GM12864 (cell line): ENCODE results near the gene CBFA2T3.
A peak's percentile ranks its signal among the peaks of the same experiment; 100 is the strongest.

Experiments used
- DNase-seq: peaks from one replicate; pipeline ENCODE4 v3.0.0-alpha.2; 2011; ENCODE audit warnings: low read depth
- H3K4me3 ChIP-seq: 2 replicates; pipeline ENCODE4 v1.5.1; 2011; ENCODE audit warnings: mild to moderate bottlenecking, low read depth, low read length, control low read depth
- CTCF ChIP-seq: IDR thresholded peaks from 2 replicates; pipeline ENCODE4 v1.5.1; 2011; ENCODE audit warnings: low read depth, mild to moderate bottlenecking, moderate library complexity, low read length, control low read depth, inconsistent platforms; ENCODE audit errors: missing control alignments

Gene CBFA2T3

GRCh38 chr16:88883946-88884345, 93.1 kb downstream of the CBFA2T3 start:
- no peak for DNase-seq
- H3K4me3 ChIP-seq = no peak overlapping the region
- no peak for TF ChIP-seq CTCF

- DNase-seq = no peak
- no peak for TF ChIP-seq CTCF
- H3K4me3 ChIP-seq = no peak overlapping the region
Observed at GRCh38 chr16:88883117-88883895, 93.7 kb downstream of the CBFA2T3 start.

GRCh38 chr16:88882358-88883030, 94.5 kb downstream of the CBFA2T3 start:
- TF ChIP-seq CTCF = no peak
- peak; percentile 10 for DNase-seq
- H3K4me3 ChIP-seq = no peak overlapping the region

GRCh38 chr16:88881675-88882357, 95.2 kb downstream of the CBFA2T3 start:
- TF ChIP-seq CTCF = no peak
- DNase-seq = no peak
- no peak overlapping the region for H3K4me3 ChIP-seq

GRCh38 chr16:88881007-88881615, 95.9 kb downstream of the CBFA2T3 start:
- no peak for DNase-seq
- no peak for TF ChIP-seq CTCF

GRCh38 chr16:88880226-88881006, 96.6 kb downstream of the CBFA2T3 start:
- no peak overlapping the region for H3K4me3 ChIP-seq
- no peak for DNase-seq
- TF ChIP-seq CTCF = no peak

More at GRCh38 chr16:88881007-88881615, 95.9 kb downstream of the CBFA2T3 start:
- H3K4me3 ChIP-seq = no peak overlapping the region
